ENCODE measurements around the gene MED7. TPM values are rescaled to one million over a fixed set of nuclear protein-coding genes. Genes with fewer than 3 reads are reported as not detected.

Gene MED7
- total and polyA plus RNA-seq, 2 of the 13 experiments (the other 11 are each of a cell fraction or from before 2014, with no cell fraction given) = 9.2 to 9.4 TPM

GRCh38 chr5:157142317-157143126 is at the start of gene MED7 (continued):
- TF ChIP-seq BRF2 (CRISPR knock-in tag; IDR thresholded peaks at IDR 0.05) = no peak
- no peak for TF ChIP-seq GMEB2 (CRISPR knock-in tag; IDR thresholded peaks at IDR 0.05; ENCODE audit: low read depth)
- no peak for TF ChIP-seq CENPBD1 (CRISPR knock-in tag; IDR thresholded peaks at IDR 0.05; ENCODE audit: borderline replicate concordance, low read depth)
- TF ChIP-seq ZNF232 (CRISPR knock-in tag; IDR thresholded peaks at IDR 0.05; ENCODE audit: borderline replicate concordance) = no peak
- TF ChIP-seq NBN (conservative IDR thresholded peaks at IDR 0.05) = no peak
- peak; percentile 73; the same call in 1 of the 2 replicates for TF ChIP-seq SAP130 (CRISPR knock-in tag; IDR thresholded peaks at IDR 0.05; ENCODE audit: low read depth)
- TF ChIP-seq ZNF18 (CRISPR knock-in tag; IDR thresholded peaks at IDR 0.05; ENCODE audit: insufficient replicate concordance) = no peak
- TF ChIP-seq SCMH1 (CRISPR knock-in tag; IDR thresholded peaks at IDR 0.05; ENCODE audit: borderline replicate concordance) = no peak
- TF ChIP-seq ETS1 (CRISPR knock-in tag; IDR thresholded peaks at IDR 0.05) = no peak
- no peak for TF ChIP-seq ZNF101 (CRISPR knock-in tag; IDR thresholded peaks at IDR 0.05; ENCODE audit: borderline replicate concordance, low read depth)
- no peak for TF ChIP-seq MED13 (CRISPR knock-in tag; IDR thresholded peaks at IDR 0.05)
- TF ChIP-seq ZNF710 (CRISPR knock-in tag; IDR thresholded peaks at IDR 0.05; ENCODE audit: borderline replicate concordance) = no peak
- no peak for TF ChIP-seq ZSCAN30 (CRISPR knock-in tag; IDR thresholded peaks at IDR 0.05)
- TF ChIP-seq ZNF782 (CRISPR knock-in tag; IDR thresholded peaks at IDR 0.05; ENCODE audit: borderline replicate concordance) = no peak; the same call in 1 of the 2 replicates
